ENCODE measurements around the gene SH2D7.

SH2D7 gene

DNA sequence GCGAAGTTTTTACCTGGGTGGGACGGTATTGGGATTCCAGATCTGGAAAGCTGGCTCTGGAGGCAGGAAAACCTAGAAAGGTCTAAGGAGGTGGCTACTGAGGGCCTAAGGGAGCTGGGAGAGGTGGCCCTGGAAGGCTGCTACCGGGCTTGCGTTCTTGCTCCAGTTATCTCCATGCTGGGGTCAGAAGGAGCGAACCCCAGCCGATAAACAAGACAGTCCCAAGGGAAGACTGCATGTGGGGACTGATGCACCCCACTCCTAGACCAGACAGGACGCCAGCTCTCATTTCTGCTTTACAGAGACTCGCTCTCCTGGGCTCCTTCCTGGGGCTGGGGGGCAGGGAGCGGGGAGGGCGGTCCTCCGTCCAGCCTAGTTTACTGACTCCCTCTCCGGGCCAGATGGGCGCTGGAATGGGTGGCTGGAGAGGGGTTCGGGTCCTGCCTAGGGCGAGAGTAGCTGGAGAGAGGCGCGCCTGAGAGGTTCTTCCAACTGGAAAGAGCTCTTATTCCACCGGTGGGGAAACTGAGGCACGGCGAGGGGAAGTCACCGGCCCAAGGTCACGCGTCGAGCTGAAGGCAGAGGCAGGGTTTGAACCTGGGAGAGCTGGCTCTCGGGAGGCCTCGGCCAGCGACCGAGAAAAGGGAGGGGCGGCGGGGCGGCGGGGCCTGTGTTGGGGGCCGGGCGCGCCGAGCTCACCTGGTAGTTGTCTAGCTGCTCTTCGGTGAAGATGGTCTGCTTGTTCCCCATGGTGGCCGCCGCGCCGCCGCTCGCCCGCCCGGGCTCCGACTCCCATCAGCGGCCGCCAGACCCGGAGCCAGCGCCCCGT, 38.3 kb downstream of the SH2D7 start:
- TF ChIP-seq, protein P1, sequence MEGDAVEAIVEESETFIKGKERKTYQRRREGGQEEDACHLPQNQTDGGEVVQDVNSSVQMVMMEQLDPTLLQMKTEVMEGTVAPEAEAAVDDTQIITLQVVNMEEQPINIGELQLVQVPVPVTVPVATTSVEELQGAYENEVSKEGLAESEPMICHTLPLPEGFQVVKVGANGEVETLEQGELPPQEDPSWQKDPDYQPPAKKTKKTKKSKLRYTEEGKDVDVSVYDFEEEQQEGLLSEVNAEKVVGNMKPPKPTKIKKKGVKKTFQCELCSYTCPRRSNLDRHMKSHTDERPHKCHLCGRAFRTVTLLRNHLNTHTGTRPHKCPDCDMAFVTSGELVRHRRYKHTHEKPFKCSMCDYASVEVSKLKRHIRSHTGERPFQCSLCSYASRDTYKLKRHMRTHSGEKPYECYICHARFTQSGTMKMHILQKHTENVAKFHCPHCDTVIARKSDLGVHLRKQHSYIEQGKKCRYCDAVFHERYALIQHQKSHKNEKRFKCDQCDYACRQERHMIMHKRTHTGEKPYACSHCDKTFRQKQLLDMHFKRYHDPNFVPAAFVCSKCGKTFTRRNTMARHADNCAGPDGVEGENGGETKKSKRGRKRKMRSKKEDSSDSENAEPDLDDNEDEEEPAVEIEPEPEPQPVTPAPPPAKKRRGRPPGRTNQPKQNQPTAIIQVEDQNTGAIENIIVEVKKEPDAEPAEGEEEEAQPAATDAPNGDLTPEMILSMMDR (IDR thresholded peaks at IDR 0.05; ENCODE audit: extremely low read depth, missing control alignments) = no peak
- DNase-seq (ENCODE audit: low spot score) = peak; percentile 42

DNA sequence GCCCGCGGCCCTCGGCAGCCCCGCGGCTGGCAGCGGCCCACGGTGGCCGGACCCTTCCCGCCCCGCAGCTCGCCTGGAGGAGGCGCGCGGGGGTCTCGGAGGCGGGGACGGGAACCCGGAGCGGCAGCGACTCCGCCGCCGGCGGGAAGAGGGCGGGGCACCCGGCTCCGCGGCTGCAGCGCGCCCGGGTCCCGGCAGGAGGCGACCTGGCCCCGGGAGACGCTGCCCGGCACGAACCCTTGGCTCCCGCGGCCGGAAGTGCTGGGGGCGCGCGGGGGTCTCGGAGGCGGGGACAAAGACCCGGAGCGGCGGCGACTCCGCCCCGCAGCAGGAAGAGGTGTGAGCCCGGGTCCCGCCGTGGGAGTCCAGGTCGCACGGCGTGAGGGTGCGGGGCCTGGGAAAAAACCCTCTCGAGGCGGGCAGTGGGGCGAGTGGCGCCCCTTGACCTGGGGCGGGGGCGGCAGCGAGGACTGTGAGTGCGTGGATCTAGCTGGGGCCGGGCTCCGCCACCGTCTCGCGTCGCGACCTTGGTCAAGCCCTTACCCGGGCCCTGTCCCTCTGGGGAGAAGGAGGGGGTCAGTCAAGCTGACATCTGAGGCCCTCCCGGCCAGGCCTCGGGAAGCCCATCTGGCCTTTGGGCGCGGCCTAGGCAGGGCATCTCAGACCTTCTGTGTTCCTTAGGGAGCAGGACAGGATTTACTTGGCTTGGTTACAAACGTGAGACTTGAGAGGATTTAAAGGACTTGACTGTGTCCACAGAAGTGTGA, 39.1 kb downstream of the SH2D7 start, which contains the start of gene CIB2:
Gene CIB2, minus strand, starts transcription at position 151 of the 767 bp plus-strand sequence. CDS start 230 bp downstream, outside the sequence.
- DNase-seq (ENCODE audit: low spot score) = peak; percentile 98
- TF ChIP-seq, protein P1 (IDR thresholded peaks at IDR 0.05; ENCODE audit: extremely low read depth, missing control alignments) = peak; percentile 77

DNA sequence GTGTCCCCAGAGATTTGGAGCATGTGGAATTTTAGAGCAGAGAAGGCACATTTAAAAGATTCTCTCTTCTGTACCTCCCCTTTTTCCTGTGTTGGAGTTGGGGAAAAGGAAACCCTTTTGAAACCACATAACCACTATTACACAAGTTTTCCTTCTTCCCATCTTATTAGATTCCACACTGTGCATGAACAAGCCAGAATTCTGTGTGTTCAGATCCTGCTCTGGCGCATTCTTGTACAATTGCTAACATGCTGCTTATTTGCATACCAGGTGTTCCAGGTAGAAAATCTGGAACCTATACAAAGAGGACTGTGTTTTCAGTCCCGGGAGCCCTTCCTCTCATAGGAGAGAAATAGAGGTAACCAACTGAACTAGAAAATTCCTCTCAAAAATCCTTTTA, 41.4 kb downstream of the SH2D7 start:
- DNase-seq (ENCODE audit: low spot score) = no peak
- TF ChIP-seq, protein P1 (IDR thresholded peaks at IDR 0.05; ENCODE audit: extremely low read depth, missing control alignments) = no peak

DNA sequence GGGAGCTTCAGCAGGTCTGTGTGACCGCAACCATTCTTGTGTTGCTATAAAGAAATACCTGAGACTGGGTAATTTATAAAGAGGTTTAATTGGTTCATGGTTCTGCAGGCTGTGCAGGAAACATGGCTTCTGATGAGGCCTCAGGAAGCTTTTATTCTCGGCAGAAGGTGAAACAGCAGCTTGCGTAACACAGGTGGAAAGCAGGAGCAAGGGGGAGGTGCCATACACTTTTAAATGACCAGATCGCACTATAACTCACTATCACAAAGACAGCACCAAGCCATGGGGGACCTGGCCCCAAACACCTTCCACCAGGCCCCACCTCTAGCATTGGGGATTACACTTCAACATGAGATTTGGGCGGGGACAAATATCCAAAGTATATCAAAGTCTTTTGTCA, 47.2 kb downstream of the SH2D7 start:
- TF ChIP-seq, protein P1 (IDR thresholded peaks at IDR 0.05; ENCODE audit: extremely low read depth, missing control alignments) = no peak

DNA sequence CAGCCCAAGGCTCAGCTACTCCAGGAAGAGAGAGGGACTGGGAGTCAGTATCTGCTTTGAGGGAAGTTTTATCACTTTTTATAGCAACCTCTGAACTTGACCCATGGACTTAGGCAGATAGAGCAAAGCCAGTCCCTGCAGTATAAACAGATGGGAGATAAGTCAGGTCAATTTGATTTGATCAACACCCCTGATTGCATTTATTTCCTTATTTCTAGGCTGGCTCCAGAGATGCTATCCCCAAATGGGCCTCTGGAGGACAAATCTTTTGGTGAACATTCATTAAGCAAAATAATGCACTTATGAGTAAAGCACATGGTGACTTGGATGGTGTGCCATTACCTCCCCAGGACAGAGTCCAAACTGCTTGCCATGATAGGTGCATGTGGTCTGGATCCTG, 47.9 kb downstream of the SH2D7 start:
- no peak for DNase-seq (ENCODE audit: low spot score)
- TF ChIP-seq, protein P1 (IDR thresholded peaks at IDR 0.05; ENCODE audit: extremely low read depth, missing control alignments) = no peak

More for the DNA sequence above, 47.2 kb downstream of the SH2D7 start:
- no peak for DNase-seq (ENCODE audit: low spot score)

DNA sequence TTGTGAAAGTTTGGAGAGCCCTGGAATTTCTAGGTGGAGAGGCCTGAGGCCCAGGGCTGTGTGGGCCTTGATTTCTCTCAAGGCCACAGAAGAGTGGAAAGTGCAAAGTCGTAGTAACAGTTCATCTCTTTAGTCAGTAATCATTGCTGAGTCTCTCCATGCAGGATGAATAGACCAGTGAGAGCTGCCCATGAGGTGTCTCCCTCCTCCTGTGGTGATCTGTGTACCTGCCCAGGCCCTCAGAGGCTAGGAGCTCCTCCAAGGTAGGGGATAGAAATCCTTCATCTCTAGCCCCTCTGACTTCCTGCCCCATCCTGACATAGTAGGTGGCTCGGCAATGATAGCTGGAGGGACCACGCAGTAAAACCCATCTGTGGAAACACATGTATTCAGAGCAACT, 50.0 kb downstream of the SH2D7 start:
- DNase-seq (ENCODE audit: low spot score) = no peak
- TF ChIP-seq, protein P1 (IDR thresholded peaks at IDR 0.05; ENCODE audit: extremely low read depth, missing control alignments) = no peak

All from GM20000 (cell line).